AG04449 (cell line): ENCODE measurements around the gene HLA-DRA.

Experiments used
- CTCF ChIA-PET: fragments of 350-600 bp; formaldehyde crosslinking; extraction: SDS; loops from one replicate; lab custom pipeline; 2021; ENCODE audit warnings: antibody characterized with exemption; lab: Yijun Ruan, JAX
- POLR2A ChIA-PET: fragments of 400-600, 350-600 bp; formaldehyde crosslinking; extraction: SDS; loops from one replicate; lab custom pipeline; 2020; ENCODE audit warnings: antibody characterized with exemption, inconsistent platforms; lab: Yijun Ruan, JAX
- DNase-seq: peaks from one replicate; pipeline ENCODE4 v3.0.0-alpha.2; 2010; ENCODE audit warnings: low read depth, low spot score
- H3K4me3 ChIP-seq: 2 replicates; pipeline ENCODE4 v1.5.1; 2011; ENCODE audit warnings: low read depth, mild to moderate bottlenecking, control low read depth, low read length
- TF ChIP-seq, protein P1 (sequence below): IDR thresholded peaks from one replicate; pipeline ENCODE4 v1.5.1; 2011; ENCODE audit warnings: mild to moderate bottlenecking, moderate library complexity, low read length, control low read depth, inconsistent platforms; ENCODE audit not compliant: insufficient read depth; ENCODE audit errors: missing control alignments

HLA-DRA gene

DNA sequence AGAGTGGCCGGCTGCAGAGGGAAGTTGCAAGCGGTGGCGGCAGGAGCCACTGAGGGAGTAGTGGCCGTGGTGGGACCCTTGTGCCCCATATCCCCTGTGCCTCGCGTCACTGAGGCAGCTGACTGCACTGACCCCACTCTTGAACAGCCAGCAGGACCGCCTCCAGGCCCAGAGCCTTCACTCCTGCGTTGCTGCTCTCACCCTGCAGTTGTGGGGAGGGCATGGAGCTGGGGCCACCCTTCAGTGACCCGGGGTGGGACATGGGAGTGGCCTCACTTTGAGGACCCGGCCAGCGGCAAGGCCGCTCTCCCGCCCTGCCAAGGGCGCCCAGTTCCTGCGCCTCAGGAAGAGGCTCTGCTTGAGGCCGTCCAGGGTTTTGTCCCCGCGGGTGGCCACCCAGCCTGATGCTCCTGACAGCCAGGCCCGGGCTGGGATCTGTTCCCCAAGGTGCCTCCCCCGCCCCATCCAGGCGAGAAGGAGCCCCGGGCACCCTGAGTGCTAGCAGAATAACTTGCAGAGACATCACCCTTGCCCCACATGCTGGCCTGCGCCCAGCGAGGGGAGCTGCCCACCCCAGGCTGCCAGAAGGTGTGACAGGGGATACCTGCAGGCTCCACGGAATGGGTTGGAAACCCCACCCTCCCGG lies 44.4 kb downstream of the HLA-DRA start:
- TF ChIP-seq, protein P1, sequence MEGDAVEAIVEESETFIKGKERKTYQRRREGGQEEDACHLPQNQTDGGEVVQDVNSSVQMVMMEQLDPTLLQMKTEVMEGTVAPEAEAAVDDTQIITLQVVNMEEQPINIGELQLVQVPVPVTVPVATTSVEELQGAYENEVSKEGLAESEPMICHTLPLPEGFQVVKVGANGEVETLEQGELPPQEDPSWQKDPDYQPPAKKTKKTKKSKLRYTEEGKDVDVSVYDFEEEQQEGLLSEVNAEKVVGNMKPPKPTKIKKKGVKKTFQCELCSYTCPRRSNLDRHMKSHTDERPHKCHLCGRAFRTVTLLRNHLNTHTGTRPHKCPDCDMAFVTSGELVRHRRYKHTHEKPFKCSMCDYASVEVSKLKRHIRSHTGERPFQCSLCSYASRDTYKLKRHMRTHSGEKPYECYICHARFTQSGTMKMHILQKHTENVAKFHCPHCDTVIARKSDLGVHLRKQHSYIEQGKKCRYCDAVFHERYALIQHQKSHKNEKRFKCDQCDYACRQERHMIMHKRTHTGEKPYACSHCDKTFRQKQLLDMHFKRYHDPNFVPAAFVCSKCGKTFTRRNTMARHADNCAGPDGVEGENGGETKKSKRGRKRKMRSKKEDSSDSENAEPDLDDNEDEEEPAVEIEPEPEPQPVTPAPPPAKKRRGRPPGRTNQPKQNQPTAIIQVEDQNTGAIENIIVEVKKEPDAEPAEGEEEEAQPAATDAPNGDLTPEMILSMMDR, result no peak
- H3K4me3 ChIP-seq, result no peak overlapping the region
- ChIA-PET POLR2A (no interaction called here), CTCF (no interaction called here)
- DNase-seq, result no peak

DNA sequence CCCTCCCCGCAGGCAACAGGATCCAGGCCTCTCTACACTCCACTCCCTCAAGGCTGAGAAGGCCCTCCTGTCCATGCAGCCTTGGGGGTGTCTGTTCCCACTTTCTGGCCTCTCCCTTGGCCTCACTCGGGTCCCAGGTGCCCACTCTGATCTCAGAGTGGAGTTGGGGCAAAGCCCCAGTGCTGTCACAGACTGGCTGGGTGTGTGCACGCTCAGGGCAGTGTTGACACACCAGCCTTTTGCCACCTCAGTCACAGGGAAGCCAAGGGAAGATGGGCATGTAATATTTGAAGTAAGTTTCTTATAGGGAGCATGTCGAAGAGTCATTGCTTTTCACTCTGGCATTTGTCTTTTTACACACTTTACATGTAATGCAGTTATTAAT lies 44.9 kb downstream of the HLA-DRA start:
- no peak overlapping the region for H3K4me3 ChIP-seq
- ChIA-PET POLR2A (no interaction called here), CTCF (no interaction called here)
- TF ChIP-seq, protein P1, result no peak
- no peak for DNase-seq

DNA sequence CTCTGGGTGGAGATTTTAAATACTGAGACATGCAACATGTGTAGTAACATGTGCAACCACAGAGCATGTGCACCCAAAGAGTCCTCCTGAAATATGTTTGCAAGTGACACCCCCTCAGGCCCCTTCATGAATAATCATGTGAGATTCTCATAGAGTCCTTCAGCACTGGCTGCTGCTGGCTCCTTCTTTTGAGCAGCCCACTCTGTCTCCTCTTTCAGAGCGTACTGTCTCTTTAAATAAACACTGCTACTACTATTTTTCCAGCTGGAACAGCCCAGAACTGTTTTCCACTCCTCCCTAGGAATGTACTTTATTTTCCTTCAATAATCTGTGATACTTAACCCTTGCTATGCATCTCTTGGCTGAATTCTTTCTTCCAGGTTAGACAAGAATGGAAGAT lies 48.4 kb downstream of the HLA-DRA start:
- TF ChIP-seq, protein P1, result no peak
- no peak for DNase-seq
- H3K4me3 ChIP-seq, result no peak overlapping the region
- ChIA-PET POLR2A (no interaction called here), CTCF (no interaction called here)

DNA sequence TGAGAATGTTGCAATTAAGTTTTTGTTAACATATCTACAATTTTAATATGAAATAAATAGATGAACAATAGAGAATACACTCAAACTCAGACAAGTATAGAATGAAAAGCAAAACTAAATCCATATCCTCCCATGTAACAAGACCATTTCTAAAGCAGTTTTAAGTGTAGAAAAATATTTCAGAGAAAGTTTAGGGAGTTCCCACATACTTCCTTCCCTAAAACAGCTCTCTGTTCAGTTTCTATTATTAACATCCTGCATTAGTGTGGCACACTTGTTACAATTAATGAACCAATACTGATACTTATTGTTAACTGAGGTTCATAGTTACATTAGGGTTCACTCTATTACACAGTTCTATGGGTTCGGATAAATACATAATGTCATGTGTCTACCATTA lies 52.0 kb downstream of the HLA-DRA start:
- TF ChIP-seq, protein P1, result no peak
- ChIA-PET POLR2A (no interaction called here), CTCF (no interaction called here)
- DNase-seq, result no peak
- no peak overlapping the region for H3K4me3 ChIP-seq

DNA sequence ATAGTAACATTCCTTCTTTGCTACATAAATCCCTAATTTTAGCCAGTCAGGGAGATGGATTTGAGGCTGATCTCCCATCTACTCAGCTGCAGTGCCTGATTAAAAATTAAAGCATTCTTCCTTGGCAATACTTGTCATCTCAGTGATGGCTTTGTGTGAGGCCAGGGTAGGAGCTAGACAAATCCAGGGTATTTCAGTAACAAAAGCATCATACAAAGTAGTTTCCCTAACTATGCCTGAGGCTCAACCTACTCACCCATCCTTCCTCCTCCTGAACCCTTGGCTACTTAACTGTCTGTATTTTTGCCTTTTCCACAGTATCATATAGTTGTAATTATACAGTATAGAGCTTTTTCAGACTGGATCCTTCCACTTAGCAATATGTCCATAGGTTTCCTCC lies 52.7 kb downstream of the HLA-DRA start:
- no peak overlapping the region for H3K4me3 ChIP-seq
- TF ChIP-seq, protein P1, result no peak
- CTCF ChIA-PET, result no interaction called here
- DNase-seq, result no peak
- POLR2A ChIA-PET, result no interaction called here
